ENCODE measurements around the gene HPSE2. TPM values are rescaled to one million over a fixed set of nuclear protein-coding genes. Genes with fewer than 3 reads are reported as not detected.

Gene HPSE2
- total and polyA plus RNA-seq, 8 donors = 0.58 to 15.8 (median 2.0) TPM

- no peak for TF ChIP-seq EP300 (IDR thresholded peaks at IDR 0.05)
- TF ChIP-seq, protein P1, sequence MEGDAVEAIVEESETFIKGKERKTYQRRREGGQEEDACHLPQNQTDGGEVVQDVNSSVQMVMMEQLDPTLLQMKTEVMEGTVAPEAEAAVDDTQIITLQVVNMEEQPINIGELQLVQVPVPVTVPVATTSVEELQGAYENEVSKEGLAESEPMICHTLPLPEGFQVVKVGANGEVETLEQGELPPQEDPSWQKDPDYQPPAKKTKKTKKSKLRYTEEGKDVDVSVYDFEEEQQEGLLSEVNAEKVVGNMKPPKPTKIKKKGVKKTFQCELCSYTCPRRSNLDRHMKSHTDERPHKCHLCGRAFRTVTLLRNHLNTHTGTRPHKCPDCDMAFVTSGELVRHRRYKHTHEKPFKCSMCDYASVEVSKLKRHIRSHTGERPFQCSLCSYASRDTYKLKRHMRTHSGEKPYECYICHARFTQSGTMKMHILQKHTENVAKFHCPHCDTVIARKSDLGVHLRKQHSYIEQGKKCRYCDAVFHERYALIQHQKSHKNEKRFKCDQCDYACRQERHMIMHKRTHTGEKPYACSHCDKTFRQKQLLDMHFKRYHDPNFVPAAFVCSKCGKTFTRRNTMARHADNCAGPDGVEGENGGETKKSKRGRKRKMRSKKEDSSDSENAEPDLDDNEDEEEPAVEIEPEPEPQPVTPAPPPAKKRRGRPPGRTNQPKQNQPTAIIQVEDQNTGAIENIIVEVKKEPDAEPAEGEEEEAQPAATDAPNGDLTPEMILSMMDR (IDR thresholded peaks at IDR 0.05) = no peak
- no peak overlapping the region for H3K4me3 ChIP-seq
- no peaks in the 10 kb centered on the region for H3K36me3 ChIP-seq
- no peaks in the 10 kb centered on the region for H3K4me1 ChIP-seq
- H3K27ac ChIP-seq = no peak overlapping the region
- intact Hi-C loops (cut with DNase I; ENCODE audit: low total_unique reads) = no loop called here
- DNase-seq = no peak
- H3K27me3 ChIP-seq = no peaks in the 10 kb centered on the region
- peaks cover 0 to 40% (median 25%) of the 10 kb centered on the region in 4 donors for H3K9me3 ChIP-seq
Measured at GRCh38 chr10:99045671-99046070, 190.0 kb downstream of the HPSE2 start.

DNA sequence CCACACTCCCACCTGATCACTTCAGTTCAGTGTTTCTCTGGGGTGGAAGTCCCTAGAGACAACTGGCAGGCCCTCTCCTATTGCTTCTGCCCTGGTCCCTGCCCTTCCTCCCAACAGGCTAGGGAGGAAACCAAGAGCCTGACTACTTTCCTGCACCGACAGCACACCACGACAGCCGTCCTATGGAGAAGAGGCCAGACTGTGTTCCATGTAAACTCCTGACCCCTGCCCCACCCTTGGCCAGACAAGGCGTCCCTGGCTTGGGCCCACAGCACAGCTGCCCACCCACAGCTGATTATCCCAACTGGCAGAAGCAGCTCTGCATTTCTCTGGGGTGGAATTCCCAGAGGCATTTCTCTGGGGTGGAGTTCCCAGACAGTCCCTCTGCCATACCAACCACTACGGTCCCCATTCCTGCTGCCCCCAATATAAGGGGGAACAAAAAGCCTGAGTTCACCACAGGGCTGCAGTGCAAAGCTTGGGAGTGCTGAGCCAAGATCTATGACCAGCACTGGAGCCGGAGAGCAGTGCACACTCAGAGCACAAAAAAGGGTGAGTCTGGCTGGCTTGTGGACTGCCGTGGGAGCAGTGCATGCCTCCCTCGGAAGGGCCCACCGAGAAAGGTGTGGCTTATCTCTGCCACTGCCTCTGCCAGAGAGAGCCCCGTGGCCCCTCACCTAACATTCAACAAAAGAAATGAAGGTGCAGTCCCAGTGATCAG lies 193.4 kb downstream of the HPSE2 start:
- 82 to 92% (median 90%) methylated on average over 9 to 10 of the region's 10 CpGs for WGBS, 5 donors
- H3K27ac ChIP-seq = no peak overlapping the region
- H3K9me3 ChIP-seq = peaks cover 0 to 40% (median 25%) of the 10 kb centered on the region in 4 donors
- TF ChIP-seq POLR2A (IDR thresholded peaks at IDR 0.05) (no peak), EP300 (IDR thresholded peaks at IDR 0.05) (no peak), POLR2AphosphoS5 (IDR thresholded peaks at IDR 0.05) (no peak)
- TF ChIP-seq, protein P1 (IDR thresholded peaks at IDR 0.05) = no peak
- no peak overlapping the region for H3K4me3 ChIP-seq
- DNase-seq = no peak
- intact Hi-C loops (cut with DNase I; ENCODE audit: low total_unique reads) = no loop called here
- H3K36me3 ChIP-seq = no peaks in the 10 kb centered on the region
- H3K27me3 ChIP-seq = no peaks in the 10 kb centered on the region
- H3K4me1 ChIP-seq = no peaks in the 10 kb centered on the region

- Histone ChIP-seq H3K27me3 (no peaks in the 10 kb centered on the region), H3K4me1 (no peaks in the 10 kb centered on the region), H3K27ac (no peak overlapping the region), H3K9me3 (peaks cover 0 to 40% (median 22%) of the 10 kb centered on the region in 4 donors), H3K4me3 (no peak overlapping the region), H3K36me3 (no peaks in the 10 kb centered on the region)
- no peak for DNase-seq
- WGBS, 5 donors = 87 to 97% (median 90%) methylated on average over 2 to 4 of the region's 4 CpGs
- intact Hi-C loops (cut with DNase I; ENCODE audit: low total_unique reads) = no loop called here
- TF ChIP-seq POLR2A (IDR thresholded peaks at IDR 0.05) (no peak), EP300 (IDR thresholded peaks at IDR 0.05) (no peak), POLR2AphosphoS5 (IDR thresholded peaks at IDR 0.05) (no peak)
- TF ChIP-seq, protein P1 (IDR thresholded peaks at IDR 0.05) = no peak
Measured at GRCh38 chr10:99041468-99041867, 194.2 kb downstream of the HPSE2 start.

- H3K27ac ChIP-seq = no peak overlapping the region
- TF ChIP-seq, protein P1 (IDR thresholded peaks at IDR 0.05) = no peak
- TF ChIP-seq EP300 (IDR thresholded peaks at IDR 0.05) = no peak
- TF ChIP-seq POLR2A (IDR thresholded peaks at IDR 0.05) = no peak
- no peak for TF ChIP-seq POLR2AphosphoS5 (IDR thresholded peaks at IDR 0.05)
- H3K4me3 ChIP-seq = no peak overlapping the region
- no peak for DNase-seq
- 89 to 91% (median 90%) methylated on average over 9 of the region's 9 CpGs for WGBS, 5 donors
- H3K27me3 ChIP-seq = no peaks in the 10 kb centered on the region
- no peaks in the 10 kb centered on the region for H3K4me1 ChIP-seq
- intact Hi-C loops (cut with DNase I; ENCODE audit: low total_unique reads) = no loop called here
- H3K9me3 ChIP-seq = no peaks in the 10 kb centered on the region
- no peaks in the 10 kb centered on the region for H3K36me3 ChIP-seq
Measured at GRCh38 chr10:99013885-99014284, 221.8 kb downstream of the HPSE2 start.
